Measurements from ENCODE around the gene RAB36.

DNA sequence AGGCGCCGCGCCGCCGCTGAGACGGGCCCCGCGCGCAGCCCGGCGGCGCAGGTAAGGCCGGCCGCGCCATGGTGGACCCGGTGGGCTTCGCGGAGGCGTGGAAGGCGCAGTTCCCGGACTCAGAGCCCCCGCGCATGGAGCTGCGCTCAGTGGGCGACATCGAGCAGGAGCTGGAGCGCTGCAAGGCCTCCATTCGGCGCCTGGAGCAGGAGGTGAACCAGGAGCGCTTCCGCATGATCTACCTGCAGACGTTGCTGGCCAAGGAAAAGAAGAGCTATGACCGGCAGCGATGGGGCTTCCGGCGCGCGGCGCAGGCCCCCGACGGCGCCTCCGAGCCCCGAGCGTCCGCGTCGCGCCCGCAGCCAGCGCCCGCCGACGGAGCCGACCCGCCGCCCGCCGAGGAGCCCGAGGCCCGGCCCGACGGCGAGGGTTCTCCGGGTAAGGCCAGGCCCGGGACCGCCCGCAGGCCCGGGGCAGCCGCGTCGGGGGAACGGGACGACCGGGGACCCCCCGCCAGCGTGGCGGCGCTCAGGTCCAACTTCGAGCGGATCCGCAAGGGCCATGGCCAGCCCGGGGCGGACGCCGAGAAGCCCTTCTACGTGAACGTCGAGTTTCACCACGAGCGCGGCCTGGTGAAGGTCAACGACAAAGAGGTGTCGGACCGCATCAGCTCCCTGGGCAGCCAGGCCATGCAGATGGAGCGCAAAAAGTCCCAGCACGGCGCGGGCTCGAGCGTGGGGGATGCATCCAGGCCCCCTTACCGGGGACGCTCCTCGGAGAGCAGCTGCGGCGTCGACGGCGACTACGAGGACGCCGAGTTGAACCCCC, 35.8 kb downstream of the RAB36 start:
- TF ChIP-seq EZH2phosphoT487 (IDR thresholded peaks at IDR 0.05; ENCODE audit: borderline replicate concordance, low read length) = no peak
- TF ChIP-seq, protein P1, sequence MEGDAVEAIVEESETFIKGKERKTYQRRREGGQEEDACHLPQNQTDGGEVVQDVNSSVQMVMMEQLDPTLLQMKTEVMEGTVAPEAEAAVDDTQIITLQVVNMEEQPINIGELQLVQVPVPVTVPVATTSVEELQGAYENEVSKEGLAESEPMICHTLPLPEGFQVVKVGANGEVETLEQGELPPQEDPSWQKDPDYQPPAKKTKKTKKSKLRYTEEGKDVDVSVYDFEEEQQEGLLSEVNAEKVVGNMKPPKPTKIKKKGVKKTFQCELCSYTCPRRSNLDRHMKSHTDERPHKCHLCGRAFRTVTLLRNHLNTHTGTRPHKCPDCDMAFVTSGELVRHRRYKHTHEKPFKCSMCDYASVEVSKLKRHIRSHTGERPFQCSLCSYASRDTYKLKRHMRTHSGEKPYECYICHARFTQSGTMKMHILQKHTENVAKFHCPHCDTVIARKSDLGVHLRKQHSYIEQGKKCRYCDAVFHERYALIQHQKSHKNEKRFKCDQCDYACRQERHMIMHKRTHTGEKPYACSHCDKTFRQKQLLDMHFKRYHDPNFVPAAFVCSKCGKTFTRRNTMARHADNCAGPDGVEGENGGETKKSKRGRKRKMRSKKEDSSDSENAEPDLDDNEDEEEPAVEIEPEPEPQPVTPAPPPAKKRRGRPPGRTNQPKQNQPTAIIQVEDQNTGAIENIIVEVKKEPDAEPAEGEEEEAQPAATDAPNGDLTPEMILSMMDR (conservative IDR thresholded peaks at IDR 0.05; ENCODE audit: low read depth, low read length) = no peak

All from PC-3 (cell line).